ENCODE results near the gene PCOLCE2.
A peak's percentile ranks its signal among the peaks of the same experiment; 100 is the strongest.

PCOLCE2 gene

DNA sequence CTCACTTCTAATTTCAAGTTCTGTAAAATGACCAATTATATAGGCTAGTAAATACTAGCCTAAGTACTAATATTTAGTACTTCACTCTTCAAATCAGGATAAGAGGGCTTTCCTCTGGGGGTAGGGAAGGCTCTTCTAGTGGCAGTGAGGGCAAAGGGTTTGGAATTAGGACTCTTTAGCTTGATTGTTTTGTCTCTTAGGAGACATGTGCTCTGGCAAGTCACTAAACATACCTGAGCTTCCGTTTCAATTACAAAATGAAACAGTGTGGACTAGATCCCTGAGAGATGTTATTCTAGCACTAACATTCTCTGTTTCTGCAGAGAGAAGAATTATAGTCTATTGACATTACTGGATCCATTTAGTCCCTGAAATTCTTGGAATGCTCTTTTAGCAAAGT, 71.5 kb downstream of the PCOLCE2 start:
- no peak for DNase-seq (ENCODE audit: low read depth, low spot score)

DNA sequence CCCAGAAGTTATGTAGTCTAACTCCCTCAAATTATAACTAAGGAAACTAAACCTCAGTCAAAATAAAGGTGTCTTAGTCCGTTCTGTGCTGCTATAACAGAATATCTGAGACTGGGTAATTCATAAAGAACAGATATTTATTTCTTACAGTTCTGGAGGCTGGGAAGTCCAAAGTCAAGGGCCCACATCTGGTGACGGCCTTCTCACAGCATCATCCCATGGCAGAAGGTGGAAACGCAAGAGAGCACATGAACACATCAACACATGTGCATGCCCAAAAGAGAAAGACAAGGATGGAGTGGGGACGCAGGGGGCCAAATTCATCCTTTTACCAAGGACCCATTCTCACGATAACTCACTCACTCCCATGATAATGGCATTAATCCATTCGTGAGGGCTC, 73.1 kb downstream of the PCOLCE2 start:
- no peak for DNase-seq (ENCODE audit: low read depth, low spot score)

DNA sequence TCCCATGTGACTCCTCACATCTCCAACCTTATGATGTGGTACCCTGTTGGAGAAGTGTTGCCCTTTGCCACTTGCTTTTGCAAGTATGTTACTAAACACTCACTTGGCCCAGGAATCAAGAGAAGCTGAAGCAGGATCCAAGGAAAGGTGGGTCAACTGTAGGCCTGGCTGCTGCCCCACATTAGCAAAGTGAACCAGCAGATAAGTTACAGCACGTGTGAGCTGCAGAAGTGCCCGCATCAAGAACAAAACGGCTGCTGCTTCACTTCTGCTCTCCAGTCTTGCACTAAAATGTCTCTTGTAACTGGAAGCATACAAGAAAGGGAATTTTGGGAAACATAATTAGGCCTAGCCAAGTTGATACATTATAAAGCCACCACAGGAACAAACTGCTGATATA, 79.6 kb downstream of the PCOLCE2 start:
- DNase-seq (ENCODE audit: low read depth, low spot score): no peak

DNA sequence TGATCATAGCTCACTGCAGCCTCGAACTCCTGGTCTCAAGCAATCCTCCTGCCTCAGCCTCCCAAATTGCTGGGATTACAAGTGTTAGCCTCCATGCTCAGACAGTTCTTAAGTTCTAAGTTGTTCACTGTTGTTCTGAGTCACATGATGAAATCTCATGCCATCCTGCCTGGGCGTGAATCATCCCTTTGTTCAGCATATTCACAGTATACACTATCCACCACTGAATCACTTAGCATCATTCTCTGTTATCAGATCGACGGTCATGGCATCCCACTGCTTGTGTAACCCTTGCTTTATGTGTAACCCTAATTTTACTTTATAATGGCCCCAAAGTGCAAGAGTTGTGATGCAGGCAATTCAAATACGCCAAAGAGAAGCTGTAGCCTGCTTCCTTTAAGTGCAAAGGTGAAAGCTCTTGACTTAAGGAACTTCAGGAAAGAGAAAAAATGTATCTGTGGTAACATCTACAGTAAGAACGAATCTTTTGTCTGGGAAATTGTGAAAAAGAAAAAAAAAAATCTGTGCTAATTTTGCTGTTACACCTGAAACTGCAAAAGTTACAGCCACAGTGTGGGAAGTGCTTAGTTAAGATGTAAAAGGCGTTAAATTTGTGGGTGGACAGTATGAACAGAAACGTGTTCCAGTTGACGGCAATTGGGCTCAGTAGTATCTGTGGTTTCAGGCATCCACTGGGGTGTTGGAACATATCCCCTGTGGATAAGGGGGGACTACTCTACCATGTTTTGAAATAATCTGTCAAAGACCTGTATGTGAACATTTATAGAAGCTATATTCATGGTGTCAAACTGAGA, 80.6 kb downstream of the PCOLCE2 start:
- peak; percentile 50 for DNase-seq (ENCODE audit: low read depth, low spot score)

DNA sequence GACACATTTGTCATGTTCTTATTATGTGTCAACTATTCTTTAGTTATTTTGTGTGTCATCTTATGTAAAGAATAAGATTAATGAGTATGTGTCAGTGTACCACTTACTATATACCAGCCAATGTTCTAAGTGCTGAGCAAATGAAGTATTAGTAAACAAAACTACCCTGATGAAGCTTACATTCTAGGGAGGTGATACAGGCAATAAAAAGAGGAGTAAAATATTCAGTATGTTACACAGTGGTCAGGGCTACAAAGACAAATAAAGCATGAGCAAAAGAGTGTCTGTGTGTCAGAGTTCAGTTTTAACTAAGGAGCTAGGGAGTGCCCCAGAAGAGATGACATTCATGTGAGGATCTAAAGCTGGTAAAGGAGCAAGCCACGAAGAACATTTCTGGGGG, 86.0 kb downstream of the PCOLCE2 start:
- no peak for DNase-seq (ENCODE audit: low read depth, low spot score)

DNA sequence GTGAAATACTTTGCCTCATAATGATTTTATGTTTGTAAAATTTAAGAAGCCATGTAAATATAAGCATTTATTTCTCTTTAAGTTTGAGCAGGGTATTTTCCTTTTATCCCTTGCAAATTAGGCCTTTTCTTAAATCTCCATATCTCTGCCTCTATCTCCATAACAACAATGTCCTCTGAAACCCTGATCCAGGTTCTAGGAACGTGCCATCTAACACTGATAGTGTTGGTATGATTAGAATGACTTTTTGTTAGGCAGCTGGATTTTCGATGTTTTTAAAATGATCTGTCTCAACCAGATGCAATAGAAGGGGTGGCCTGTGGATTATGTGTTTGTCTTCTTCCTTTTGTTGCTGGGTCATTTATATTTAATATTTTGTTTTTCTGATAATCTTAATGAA, 87.1 kb downstream of the PCOLCE2 start:
- DNase-seq (ENCODE audit: low read depth, low spot score): no peak

DNA sequence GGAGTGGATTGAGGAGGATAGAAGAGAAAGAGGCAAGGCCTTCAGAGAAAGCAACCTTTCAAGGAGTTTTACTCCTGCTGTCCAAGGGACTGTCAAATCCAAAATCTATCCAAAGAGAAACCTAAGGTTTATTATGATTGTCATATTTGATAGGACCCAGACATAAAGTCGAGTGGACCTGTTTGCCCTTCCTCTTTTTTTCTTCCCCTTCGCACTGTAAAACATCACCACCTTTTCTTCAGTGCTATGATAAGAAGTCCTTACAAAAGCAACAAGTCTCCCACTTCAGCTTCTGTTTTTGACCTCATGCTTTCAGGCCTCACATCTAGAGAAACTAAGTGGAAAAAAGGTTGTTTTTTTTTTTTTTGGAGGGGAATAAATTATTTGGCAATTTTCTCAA, 92.1 kb downstream of the PCOLCE2 start:
- no peak for DNase-seq (ENCODE audit: low read depth, low spot score)

DNA sequence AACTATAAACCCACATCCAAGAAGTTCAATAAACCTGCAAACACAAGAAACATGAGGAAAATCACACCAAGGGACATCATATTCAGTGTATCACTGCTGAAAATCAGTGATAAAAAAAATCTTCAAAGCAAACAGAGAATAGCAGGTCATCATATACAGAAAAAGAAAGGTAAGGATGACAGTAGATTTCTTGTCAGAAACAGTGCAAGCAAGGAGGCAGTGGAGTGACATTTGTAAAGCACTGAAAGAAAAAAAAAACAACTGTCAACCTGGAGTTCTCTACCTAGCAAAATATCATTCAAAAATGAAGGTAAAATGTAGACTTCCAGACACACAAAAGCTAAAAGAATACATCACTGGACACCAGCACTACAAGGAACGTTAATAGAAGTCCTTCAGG, 93.6 kb downstream of the PCOLCE2 start:
- no peak for DNase-seq (ENCODE audit: low read depth, low spot score)

DNA sequence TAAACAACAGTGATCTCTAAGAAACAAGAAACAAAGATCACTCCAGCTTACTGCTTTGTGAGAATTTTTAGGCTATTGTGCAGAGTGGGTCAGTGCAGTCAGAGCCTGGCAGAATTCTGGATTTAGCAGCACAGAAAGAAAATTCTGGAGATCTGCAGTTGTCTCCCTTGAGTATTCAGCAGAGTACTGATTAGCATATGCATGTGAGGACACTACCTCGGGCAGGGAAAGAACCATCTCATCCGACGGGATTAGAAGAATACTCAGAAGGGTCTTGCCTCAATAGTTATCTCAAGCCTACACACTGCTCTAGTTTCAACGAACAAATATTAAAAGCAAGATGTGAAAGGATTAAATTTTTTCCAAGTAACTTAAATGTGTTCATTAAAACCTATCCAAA, 94.4 kb downstream of the PCOLCE2 start:
- no peak for DNase-seq (ENCODE audit: low read depth, low spot score)

DNA sequence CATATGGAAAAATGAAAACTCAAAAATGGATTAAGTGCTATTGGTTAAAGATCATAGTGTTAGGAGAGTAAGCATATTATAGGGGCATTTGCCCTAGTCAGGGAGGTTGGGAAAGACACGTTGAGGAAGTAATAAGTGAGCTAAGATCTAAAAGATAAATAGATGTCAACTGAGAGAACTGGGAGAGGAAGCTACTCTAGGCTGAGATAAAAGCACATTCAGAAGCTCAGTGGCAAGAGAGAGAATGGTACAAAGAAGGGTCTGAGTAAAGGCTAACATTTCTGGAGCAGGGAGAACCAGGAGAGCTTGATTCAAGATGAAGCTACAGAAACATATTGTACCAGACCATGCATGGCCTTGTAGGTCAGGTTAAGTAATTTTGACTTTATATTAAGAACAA, 101.2 kb downstream of the PCOLCE2 start:
- no peak for DNase-seq (ENCODE audit: low read depth, low spot score)

DNA sequence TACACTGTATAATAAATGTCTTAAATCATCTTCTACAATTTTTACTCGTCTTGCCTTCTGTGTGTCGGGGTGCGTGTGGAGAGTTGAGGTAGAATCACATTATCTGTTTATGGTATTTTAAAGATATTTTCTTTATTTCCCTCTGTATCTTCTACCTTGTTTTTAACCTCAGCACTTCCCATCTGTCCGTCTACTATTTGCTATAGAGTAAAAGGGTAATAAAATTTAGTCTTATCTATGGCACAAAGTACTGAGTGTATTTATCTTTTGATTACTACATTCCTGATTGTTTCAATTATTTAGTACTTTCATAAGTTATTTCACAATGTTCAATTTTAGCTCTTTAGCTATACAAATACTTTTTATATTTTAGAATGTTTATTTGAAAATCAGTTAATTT, 102.9 kb downstream of the PCOLCE2 start:
- DNase-seq (ENCODE audit: low read depth, low spot score): no peak

DNA sequence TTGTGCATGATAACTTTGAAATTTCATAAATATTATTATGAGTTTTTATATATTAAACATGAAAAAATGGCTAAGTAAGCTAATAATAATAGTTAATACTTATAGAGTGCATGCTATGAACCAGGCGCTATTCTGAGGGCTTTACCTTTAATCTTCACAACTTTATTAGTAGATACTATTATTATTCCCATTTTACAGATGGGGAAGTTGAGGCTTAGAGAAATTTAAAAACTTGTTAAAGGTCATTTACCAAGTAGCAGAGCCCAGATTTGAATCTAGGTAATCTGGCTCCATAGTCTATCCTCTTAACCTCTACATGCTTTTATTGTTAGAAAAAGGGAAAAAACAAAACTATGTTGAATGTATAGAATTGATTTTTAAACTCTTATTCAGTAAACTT, 104.7 kb downstream of the PCOLCE2 start:
- no peak for DNase-seq (ENCODE audit: low read depth, low spot score)

DNA sequence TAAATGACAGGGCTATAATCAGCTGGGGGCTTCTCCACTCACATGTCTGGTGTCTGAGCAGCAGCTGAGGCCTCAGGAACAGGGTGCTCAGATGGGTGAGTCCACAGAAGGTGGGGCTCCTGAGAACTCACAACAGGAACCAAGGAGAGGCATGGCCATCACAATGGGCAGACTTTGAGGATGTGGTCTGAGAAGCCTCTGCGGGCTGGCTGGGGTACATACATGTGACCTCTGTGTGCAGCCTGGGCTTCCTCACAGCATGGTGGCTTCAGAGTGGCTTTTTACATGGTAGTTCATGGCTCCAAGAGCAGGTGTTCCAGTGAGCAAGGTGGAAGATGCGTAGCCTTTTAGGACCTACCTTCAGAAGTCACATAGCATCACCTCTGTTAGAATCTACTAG, 106.3 kb downstream of the PCOLCE2 start:
- DNase-seq (ENCODE audit: low read depth, low spot score): no peak

DNA sequence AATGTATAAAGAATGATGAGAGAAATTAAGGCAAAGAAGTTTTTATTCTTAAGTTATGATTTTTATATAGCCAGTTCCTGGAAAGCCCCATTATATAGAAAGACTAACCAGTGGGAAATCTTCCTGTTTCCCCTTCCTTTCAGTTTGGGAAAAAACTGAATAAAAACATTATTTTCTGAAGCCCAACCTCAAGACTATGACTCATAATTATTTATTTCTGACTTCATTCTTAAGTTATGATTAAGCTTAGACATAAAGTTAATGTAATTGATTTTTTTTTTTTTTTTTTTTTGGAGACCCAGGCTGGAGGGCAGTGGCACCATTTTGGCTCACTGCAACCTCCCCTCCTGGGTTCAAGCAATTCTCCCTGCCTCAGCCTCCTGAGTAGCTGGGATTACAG, 109.3 kb downstream of the PCOLCE2 start:
- no peak for DNase-seq (ENCODE audit: low read depth, low spot score)

DNA sequence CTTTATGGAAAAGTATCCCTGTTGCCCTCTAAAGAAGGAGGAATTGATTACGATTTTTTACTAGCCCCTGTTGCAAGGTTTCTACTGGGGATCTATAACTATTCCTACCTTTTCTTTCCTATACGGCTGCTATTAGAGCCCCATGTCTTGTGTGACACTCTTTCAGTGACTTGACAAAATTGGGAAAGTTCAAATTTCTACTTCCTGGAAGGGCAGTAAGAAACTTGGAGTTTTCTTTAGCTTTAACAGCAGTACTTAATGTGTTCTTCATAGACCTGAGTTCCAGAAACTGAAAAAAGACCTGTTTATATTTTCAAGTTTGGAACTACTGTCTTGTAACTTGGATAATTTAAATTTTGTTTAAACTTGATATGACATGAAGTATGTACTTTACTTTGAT, 110.3 kb downstream of the PCOLCE2 start:
- no peak for DNase-seq (ENCODE audit: low read depth, low spot score)

DNA sequence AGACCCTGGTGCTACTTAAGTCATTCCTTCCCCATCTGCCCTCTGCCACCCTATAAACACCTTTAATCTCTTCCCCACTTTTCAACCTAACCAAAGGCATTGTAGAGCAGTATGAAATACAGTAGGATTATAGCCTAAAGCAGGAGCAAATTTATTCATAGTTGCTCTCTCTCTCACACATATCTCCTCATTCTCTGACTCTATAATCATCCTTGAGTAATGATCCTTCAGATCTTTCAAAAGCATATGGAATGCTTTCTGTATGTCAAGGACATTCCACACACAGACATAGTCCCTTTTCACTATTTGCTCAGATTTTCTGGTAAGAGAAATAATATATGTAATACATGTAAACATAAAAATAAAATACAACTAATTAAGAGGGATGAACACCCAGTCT, 111.0 kb downstream of the PCOLCE2 start:
- DNase-seq (ENCODE audit: low read depth, low spot score): no peak

DNA sequence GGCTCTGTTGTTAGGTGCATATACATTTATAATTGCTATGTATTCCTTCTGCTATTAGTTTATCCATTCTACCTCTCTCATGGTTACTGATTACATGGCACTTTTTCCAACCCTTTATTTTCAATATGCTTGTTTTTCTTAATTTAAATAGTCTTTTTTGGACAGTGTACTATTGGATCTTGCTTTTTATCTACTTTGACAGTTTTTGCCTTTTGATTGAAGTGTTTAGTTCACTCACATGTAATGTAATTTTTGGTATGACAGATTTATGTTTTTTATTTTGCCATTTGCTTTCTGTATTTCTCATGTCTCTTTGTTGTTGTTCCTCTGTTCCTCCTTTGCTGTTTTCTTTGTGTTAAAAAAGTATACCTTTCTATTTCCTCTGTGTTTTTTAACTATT, 120.5 kb downstream of the PCOLCE2 start:
- DNase-seq (ENCODE audit: low read depth, low spot score): no peak
